GM21529 (cell line): ENCODE results near the gene COPG1.
A peak's percentile ranks its signal among the peaks of the same experiment; 100 is the strongest.
"Not testable (repeated sequence)": the region's sequence is repeated elsewhere in the genome, so short reads cannot be mapped to it uniquely, and the experiment has no call there.

Source experiments
- ATAC-seq: cut with Tn5 transposase; IDR thresholded peaks from one replicate; pipeline ENCODE4 v1.9.1; 2021; ENCODE audit not compliant: unreplicated experiment

COPG1 gene

DNA sequence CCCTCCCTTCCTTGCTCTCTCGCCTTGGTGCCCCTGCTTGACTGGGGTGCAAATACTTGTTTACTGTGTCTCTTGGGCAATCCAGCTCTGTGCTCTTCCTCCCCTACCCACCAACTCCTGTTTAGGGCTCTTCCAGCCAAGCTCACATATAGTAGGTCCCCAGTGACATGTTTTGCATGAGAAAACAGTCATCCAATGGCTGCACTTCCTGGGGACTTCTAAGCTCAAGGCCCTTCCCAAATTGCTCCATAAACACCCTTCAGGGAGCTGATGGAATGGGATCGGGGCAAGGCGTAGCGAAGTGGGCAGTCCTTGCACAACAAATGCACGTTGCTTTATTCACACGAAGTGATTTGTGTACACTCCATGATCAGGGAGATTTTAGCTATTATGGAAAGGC is 9.4 kb upstream of the COPG1 start:
- no peak for ATAC-seq

DNA sequence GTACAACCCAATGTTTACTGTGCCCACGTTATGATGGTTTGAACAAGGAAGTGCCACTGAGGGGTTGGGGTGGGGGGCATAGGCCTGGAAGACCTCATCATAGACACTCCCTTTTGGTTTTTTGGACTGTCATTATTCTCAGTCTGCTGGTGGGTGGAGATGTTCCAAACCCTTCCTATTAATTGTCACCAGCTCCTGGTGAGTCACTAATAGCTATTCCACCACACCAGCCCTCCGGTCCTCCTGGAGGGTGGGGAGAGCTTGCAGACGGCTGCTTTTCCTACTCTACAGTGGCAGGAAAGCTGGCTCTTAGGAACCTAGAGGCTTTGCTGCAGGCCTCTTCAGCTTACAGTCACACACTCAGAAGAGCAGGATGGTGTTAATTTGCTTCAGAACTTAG is 9.0 kb upstream of the COPG1 start:
- ATAC-seq = no peak

DNA sequence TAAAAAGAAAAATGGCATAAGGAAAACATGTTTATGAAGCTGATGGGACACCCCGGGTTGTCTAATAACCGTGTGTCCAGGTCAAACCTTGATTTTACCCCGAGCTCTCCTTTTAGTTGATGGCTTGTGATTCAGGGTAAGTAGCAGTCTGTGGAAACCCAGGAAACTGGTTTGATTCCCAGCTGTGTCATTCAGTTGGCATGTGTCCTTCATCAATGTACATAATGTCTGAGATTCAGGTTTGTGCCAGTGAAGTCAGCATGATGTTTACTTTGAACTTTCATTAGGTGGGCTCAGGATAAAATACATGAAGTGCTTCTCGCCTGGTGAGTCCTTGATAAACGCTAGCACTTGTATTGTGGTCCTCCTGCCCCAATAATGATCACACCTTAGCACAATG is 4.3 kb upstream of the COPG1 start:
- ATAC-seq = no peak

DNA sequence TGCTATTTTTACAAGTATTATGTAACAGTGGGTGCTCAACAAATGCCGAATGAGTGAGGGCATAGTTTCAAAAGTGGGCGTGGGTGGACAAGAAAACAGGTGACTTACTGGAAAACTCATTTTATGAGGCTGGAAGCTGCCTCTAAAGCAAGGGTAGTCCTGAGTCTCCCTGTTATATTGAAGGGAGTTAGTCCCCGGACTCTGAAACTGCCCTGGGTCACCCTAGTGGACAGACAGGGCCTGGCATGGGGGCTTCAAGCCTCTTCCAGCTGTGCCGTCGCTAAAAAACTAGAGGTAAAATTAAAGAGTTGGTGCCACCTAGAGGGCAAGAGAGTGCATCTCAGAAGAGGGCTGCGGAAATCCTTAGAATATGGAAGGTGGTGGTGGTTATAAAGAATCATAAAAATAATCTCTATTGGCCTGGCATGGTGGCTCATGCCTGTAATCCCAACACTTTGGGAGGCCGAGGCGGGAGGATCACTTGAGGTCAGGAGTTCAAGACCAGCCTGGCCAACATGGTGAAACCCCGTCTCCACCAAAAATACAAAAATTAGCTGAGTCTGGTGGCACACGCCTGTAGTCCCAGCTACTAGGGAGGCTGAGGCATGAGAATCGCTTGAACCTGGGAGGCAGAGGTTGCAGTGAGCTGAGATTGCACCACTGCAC is 3.6 kb upstream of the COPG1 start:
- peak; percentile 66 for ATAC-seq

DNA sequence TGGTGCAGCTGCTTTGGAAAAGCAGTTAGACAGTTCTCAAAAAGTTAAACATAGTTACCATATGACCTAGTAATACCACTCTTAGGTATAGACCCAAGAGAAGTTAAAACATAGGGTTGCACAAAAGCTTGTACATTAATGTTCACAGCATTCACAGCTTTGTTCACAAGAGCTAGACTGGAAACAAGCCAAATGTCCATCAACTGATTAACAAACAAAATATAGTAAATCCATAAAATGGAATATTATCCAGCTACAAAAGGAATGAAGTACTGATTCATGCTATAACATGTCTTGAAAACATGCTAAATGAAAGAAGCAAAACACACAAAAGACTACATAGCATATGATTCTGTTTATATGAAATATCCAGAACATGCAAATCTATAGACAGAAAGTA is 2.8 kb upstream of the COPG1 start:
- no peak for ATAC-seq

DNA sequence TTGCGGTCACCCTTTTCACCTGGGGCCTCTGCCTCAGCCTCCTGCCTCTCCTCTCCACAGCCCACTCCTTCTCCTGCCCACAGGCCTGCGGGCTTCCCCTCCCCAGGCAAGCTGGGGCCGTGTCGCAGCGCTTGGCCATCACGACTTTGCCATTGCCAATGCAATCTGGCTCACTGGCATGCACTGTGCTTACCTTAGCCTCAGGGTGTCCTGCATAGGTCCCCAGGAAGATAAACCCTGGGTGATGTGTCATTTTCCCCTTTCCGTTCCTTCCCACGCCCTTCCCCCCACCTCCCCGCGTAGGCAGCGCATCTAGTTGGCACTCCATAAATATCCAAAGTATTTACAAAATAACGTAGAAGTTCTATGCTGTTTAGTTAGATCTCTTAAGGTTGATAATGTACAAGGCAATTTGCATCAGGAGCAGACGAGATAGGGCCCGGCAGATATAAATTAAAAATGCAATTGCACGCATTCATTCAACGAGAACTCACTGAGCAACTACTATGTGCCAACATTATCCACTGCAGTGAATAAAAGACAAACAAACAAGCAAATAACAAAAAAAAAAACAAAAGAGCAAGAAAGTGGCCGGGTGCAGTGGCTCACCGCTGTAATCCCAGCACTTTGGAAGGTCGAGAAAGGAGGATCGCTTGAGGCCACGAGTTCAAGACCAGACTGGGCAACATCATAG is 973 bp upstream of the COPG1 start:
- no peak for ATAC-seq

DNA sequence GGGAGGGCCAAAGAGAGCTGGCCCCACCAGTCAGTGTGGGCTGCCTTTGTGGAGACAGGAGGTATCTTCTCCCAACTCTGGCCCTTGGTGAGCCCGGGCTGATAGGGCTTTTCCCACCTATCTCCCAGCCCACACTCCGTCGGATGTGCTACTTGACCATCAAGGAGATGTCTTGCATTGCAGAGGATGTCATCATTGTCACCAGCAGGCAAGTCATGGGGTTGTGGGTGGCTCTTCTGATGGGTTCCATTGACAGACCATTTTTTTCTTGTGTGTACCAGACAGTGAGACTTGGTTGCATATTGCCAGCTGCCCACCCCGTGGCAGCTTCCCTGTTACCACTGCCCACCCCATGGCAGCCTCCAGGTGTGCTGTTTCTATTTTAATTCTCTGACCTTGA is 3.3 kb downstream of the COPG1 start:
- no peak for ATAC-seq

DNA sequence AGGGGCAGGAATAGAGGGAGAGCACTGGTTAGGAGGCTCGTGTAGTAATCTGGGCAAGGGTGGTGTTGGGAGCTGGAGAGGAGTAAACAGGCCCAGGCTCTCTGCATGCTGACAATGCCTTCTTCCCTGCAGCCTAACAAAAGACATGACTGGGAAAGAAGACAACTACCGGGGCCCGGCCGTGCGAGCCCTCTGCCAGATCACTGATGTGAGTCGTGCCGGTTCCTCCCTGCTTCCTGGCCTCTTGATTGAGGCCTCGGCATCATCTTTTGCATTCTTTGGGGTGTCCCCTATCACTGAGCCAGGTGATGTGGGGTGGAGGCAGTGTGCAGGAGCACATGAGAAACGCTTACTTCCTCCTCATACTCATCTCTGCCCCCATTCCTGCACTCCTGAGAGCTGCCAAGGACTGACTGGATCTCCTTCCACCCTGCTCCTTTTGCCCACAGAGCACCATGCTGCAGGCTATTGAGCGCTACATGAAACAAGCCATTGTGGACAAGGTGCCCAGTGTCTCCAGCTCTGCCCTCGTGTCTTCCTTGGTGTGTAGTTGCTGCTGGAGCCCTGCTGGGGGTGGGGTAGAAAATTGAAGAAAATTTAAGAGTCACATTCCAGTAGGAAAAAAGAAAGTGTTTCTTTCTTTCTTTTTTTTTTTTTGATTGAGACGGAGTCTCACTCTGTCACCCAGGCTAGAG is 5.3 kb downstream of the COPG1 start:
- no peak for ATAC-seq

DNA sequence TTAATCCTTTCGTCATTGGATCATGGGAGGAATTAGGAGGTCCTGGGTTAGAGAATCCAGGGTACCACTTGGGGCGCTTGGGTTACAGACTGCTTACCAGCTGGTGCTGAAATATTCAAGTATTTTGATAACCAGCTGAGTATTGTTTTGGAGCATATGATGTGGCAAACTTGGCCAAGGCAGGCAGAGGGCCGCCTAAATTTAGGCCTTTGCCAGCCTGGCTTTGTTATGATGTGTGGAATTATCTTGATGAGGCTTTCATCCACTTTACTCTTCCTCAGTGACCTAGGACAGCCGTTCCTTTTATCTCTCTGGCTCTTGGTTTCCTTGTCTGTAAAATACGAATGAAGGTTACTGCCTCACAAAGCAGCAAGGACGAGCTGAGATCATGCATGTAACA is 6.9 kb downstream of the COPG1 start:
- ATAC-seq = no peak

DNA sequence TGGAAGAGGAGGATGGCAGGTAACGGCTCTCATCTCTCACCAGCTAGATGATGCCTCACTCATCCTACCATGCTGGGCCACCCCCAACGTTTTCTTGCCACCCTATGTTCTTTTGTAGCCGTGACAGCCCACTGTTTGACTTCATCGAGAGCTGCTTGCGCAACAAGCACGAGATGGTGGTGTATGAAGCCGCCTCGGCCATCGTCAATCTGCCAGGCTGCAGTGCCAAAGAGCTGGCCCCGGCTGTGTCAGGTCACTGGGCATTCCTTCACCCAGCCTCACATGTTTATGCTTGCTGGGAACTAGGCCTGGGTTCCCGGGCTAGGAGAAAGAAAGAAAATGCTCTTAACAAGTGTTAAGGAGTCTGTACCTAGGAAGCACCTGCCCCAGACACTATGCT is 8.2 kb downstream of the COPG1 start:
- no peak for ATAC-seq

DNA sequence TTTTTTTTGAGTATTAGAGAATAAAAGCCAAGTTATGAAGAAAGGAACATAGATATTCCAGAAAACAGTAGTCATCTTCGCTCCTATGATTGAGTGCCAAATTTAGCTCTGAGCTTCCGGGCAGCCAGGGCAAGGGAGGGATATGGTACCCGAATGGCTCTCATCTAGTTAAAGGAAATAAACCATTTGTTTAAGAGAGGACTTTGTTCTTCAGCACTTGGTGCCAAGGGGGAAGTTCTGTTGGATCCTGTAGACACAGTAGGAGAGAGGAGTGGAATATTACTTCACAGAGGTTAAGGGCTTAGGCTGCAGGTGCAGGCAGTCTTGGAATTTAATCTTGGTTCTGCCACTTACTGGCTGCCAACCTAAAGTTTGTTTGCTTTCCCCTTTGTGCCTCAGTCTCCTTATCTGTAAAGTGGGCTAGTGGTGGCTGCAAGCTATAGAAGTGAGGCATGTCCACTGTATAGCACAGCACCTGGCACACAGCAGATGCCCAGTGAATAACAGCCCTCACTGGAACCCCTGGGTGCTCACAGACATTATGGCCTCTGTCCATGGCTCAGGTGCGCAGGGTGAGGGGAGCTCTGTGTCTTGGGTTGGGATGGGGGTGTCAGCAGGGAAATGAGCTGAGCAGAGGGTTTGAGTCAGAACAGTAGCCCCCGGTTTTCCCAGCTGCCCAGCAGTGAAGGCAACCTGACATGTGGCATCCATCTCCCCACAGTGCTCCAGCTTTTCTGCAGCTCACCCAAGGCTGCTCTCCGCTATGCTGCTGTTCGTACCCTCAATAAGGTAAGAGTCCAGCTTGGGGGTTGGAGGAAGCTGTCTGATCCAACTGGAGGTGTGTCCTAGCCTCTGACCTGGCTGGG is 10.4 kb downstream of the COPG1 start:
- ATAC-seq = no peak

DNA sequence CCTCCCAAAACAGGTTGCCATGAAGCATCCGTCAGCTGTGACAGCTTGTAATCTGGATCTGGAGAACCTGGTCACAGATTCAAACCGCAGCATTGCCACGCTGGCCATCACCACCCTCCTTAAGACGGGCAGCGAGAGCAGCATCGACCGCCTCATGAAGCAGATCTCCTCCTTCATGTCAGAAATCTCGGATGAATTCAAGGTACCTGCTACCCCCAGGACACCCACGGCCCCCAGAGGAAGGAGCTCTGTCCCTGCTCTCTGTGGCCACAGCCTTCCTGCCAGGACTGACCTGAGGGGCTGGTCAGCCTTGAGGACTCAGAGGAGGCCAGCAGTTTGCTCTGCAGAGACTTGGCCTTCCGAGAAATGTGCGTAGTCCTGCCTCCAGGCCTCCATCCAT is 11.2 kb downstream of the COPG1 start:
- ATAC-seq = no peak

DNA sequence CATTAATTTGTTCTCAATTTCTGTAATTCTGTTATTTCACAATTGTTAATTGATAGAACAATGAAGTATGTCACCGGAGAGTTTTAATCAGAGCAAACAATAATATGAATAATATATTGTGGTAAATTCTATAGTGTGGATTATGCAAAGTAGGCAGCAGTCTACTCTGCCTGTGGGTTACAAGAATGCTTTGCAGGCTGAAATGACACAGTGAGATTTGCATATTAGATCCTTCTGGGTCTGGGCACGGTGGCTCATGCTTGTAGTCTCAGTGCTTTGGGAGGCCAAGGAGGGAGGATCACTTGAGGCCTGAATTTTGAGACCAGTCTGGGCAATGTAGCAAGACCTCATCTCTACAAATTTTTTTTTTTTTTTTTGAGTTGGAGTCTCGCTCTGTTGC is 12.5 kb downstream of the COPG1 start:
- ATAC-seq = no peak

DNA sequence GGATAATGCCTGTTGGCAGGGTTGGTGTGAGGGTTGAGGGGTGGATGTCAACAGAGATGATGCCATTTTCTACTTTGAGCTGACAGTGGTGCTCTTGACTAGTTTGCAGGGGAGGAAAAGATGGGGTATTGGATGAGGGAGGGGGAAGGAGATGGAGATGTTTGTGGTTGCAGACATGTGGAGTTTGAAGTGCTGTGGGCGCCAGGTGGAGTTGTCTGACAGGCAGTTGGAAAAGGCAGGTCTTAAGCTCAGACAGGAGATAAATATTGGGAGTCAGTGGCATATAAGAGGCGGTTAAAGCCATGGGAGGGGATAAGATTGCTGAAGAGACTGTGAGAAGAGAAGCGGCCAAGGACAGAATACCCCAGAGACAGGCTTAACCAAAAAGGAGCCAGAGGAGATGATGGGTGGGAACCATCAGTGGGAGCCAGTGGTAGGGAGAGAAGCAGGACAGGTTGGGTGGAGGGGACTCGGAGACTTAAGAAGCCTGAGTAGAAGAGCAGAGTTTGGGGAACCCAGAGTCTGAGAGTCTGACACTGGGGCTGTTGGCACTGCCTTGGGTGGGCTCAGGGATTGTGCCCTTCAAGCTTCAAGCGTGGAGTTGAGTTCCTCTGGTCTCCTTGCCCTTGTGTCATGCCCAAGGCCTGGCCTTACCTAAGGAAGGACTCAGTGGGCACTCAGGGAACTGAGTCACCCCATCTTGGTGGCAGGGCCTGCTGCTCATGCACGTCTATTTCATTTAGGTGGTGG is 13.9 kb downstream of the COPG1 start:
- no peak for ATAC-seq

DNA sequence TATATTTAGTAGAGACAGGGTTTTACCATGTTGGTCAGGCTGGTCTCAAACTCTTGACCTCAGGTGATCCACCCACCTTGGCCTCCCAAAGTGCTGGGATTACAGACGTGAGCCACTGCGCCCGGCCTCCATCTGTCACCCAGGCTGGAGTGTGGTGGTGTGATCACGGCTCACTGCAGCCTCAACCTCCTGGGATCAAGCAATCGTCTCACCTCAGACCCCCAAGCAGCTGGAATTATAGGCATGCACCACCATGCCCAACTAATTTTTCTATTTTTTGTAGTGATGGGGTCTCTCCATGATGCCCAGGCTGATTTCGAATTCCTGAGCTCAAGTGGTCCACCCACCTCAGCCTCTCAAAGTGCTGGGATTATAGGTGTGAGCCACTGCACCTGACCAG is 15.6 kb downstream of the COPG1 start:
- not testable (repeated sequence) for ATAC-seq

DNA sequence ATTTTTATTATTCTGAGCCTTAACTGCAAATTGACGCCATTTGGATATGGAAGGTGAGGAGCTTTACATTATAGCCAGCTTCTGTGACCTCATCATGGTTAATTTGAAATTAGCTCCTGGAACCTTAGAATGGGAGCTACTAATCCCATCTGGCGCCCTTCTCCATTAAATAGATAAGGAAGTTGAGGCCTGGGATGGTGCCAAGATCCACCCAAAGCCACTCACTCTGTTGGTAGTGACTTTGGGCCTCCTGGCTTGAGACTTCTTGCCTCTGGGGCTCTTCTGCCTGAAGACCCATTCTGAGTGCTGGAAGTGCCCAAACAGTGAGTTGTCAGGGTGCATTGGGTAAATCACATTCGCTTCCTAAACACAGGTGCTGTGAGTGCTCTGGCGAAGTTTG is 17.2 kb downstream of the COPG1 start:
- no peak for ATAC-seq

DNA sequence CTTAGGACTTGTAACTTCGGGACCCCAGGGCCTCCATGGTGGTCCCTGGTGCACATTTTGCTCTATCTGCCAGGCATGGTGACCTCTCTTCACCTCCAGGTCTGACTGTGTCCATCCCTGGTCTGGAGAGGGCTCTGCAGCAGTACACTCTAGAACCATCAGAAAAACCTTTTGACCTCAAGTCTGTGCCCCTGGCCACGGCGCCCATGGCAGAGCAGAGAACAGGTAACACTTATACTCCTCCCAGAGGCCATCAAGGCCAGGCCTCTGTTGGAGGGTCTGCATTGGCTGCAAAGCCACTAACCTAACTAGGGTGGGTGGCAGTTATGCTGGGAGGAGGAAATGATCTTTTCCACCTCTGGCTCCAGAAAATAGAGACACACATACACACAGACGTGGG is 19.0 kb downstream of the COPG1 start:
- ATAC-seq = no peak

DNA sequence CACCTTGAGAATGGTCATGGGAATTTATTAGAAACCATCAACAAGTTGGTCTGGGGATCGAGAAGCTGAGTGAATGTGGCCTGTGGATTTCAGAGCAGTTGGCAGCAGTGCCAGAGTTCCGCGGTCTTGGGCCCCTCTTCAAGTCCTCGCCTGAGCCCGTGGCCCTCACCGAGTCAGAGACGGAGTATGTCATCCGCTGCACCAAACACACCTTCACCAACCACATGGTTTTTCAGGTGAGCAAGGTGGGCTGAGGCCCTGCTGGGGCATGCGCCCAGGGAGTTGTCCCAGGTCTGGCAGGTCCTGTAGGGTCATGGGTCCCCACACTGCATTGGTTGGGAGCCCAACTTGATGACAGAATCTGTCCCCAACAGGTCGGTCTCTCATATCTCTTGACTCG is 22.3 kb downstream of the COPG1 start:
- ATAC-seq = no peak

DNA sequence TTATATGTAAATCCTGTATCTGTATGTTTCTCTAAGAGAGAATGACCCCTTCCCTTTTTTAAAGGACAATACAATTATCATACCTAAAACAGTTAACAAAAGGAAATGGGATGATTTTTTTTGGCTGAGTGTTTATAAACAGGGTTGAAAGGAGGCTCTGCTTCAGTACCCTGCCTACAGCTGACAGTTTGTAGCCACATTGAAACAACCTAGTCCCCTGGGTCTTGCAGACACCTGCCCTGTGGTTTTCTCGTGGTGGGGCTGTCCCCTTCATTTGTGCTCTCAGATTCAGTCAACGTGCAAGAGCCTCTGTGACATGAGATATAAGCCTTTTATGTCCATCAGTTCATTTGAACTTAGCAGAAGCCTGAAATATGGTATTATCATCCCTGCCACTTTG is 27.0 kb downstream of the COPG1 start:
- ATAC-seq = peak; percentile 87

DNA sequence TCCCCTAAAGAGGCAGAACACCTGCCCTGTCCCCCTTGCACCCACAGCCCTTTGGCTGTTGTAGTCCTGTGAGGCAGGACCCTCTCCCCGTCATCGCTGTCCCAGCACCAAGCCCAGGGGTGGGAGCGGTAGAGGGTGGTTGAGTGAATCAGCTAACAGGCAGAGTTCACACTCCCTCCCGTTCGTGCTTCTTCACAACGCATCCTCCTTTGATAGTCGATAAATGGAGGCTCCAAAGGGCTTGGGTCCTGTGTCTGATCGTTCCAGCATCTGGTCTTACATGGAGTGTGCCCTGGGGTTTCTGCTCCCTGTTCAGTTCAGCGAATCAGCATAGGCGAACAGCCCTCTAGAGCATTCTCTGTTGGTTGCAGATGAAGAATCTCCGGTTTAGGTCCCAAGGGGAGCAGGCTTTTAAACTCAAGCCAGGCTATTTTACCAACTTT is 28.4 kb downstream of the COPG1 start:
- ATAC-seq = no peak
